Muscle of back (tissue), 11 donors: ENCODE data around the gene MARVELD1. TPM values are rescaled to one million over a fixed set of nuclear protein-coding genes. Genes with fewer than 3 reads are reported as not detected.
"Not testable (repeated sequence)": the region's sequence is repeated elsewhere in the genome, so short reads cannot be mapped to it uniquely, and the experiment has no call there.

Experiments used
- DNase-seq, 3 donors: peaks; one replicate each; pipeline versions ENCODE4 v3.0.0 to v3.0.0-alpha.2; 2013
- polyA plus RNA-seq, 10 donors: library from polyadenylated mRNA; unstranded; fragments of 120-200 nt; gene quantifications; one replicate each; pipeline ENCODE4 v1.2.1, GENCODE V29; 2013; ENCODE audit not compliant: insufficient read length in 10 of 10

MARVELD1 gene
- polyA plus RNA-seq, 10 donors: 35.2 to 86.5 (median 57.1) TPM

DNA sequence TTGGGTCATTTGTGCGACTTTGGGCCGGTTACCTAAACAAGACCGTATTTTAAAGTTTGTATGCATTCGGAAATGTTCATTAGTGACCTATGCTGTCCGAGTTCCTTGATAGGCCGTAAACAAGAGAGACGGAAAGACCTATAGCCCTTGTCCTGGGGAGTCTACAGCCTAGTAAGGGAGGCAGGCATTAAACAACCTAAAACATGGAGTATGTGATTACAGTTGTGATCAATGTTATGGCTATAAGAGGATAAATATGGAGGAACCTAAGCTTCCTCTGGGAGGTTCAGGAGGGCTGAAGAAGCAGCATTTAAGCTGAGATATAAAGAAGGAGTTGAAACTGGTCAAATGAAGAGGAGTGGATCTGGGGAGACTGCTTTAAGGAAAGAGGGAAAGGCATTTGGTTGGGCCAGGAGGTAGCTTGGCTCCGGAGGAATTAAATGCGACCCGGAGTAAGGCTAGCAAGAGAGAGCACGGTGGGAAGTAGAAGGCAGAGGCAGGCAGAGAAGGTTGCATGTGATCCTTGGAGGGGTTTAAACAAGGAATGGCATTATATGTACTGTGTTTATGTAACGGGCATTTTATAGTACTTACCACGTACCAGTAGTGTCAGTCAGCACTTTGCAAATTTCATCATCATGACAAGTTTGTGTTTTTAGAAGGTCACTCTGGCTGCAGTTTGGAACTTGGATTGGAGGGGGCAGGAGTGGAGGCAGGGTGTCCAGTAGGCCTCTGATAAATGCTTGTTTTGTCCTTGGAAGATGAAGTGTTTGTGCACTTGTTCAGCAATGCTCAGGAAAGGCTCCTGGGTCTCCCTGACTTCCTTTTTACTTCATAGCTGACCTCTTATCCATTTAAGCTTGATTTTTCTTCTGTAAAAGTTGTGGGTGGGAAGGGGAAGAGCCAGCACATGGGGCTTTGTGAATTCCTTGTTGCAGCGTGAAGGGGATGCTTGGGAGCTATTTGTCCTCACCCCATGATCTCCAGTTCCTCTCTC lies 25.4 kb upstream of the MARVELD1 start:
- no peak for DNase-seq

DNA sequence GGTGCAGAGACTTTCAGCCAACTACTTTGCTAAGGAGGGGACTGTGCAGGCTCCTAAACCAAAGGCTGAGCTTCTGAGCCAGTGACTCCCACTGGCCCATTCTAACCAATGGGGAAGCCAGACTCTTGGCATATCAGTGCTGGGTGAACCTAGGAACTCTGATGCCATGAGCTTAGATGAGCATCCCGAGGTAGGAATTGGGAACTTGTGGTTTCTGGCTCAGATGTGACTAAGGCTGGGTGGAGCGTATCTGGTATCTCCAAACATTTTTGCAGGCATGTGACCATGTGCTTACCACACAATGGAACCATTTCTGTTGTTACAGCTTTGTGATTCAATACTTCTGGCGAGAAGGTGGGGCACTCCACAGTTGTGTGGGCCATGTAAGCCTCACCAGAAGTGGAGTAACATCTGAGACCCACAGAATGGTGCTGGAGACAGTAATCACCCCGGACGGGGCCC lies 23.9 kb upstream of the MARVELD1 start:
- DNase-seq: peak in 1 of 3 donors; percentile 87

DNA sequence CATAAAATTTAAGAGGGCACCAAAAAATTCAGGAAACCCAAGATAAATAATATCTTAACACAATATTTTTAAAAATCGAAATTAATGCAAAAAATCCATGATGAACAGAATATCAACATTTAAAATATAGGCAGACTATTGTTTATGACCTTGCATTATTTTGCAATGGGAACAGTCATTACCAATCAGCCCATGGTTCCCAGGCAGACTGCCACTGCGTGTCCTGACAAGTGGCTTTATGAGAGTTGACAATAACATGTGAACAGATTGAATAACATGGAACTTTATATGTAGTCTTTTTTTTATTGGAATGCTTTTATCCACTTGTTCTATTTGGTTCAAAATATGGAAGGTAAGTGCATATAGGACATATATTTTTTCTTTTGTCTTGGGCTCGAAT lies 23.4 kb upstream of the MARVELD1 start:
- no peak for DNase-seq

DNA sequence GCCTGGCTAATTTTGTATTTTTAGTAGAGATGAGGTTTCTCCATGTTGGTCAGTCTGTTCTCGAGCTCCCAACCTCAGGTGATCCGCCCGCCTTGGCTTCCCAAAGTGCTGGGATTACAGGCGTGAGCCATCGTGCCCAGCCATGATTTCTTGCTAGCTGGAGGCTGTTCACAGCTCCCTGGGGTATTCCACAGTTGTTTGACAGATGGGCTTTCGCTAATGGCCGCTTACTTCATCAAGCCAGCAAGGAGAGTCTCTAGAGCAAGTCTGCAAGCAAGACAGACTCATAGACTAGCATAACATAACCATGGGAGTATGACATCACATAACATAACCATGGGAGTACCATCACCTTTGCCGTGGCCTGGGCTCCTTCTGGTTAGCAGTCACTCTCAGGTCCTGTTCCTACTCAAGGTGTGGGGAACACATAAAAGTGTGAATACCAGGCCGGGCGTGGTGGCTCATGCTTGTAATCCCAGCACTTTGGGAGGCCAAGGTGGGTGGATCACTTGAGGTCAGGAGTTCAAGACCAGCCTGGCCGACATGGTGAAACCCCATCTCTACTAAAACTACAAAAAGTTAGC lies 15.4 kb upstream of the MARVELD1 start:
- DNase-seq: not testable (repeated sequence)

DNA sequence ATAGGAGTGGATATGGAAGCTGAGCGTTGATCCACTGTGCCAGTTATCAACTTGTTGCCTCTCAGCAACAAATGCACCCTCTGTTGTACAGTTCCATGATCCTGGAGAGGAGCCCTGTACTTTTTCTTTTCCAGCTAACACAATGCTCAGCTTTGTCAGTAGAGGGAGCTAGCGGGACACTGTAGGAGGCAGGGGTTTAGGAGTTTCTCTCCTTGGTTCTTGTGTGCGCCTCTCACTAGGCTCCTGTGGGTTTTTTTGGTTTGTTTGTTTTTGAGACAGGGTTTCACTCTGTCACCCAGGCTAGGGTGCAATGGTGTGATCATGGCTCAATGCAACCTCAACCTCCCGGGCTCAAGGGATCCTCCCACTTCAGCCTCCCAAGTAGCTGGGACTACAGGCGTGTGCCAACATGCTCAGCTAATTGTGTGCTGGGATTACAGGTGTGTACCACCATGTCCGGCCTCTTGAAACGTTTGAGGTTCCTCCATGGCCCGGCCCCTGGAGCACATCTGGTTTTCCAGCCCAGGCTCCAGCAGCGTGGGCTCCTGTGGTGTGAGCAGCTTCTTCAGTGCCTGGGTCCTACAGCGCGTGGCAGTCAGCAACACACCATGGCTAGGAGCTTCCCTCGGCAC lies 12.0 kb upstream of the MARVELD1 start:
- peak; percentile 68 to 85 (median 77) for DNase-seq

DNA sequence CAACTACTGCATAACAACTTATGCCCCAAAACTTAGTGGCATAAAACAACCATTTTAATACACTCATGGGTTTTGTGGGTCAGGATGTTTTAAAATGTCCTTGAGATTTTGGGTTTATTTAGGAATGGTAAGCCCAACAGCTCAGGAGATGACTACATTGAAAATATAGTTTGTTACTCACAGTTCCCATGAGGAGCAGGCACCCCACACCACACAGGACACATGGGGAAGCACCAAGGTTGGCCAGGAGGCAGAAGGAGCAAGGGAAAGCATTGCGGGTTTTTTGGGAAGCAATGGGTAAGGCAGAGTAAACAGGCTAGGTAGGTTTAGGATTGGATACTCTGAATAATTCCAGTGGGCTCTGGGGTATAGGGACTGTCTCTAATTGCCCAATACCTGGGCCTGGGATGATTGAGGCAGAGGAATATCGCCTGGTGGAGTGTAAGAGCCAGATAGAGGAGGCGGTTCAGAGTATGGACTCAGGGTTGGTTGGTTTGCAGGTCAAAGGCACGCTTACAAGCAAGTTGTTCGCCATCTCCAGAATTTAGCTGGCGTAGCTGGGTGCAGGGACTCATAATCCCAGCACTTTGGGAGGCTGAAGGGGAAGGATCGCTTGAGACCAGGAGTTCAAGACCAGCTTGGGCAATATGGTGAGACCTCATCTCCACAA lies 10.0 kb upstream of the MARVELD1 start:
- no peak for DNase-seq

DNA sequence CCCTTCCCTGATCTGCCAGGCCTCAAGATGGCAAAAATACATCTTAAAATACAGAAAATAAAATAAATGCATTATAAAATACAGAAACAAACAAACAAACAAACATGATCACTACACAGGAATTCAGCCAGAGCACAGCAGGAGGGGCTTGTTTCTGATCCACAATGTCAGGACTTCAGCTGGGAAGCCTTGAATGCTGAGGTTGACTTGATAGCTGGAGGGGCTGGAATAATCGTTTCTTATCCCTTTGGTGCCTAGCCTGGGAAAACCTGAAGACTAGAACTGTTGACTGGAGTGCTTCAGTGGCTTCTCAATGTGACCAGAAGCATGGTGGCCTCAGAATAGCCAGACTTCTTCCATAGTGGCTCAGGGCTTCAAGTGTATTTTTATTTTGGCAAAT lies 9.2 kb upstream of the MARVELD1 start:
- DNase-seq: no peak

DNA sequence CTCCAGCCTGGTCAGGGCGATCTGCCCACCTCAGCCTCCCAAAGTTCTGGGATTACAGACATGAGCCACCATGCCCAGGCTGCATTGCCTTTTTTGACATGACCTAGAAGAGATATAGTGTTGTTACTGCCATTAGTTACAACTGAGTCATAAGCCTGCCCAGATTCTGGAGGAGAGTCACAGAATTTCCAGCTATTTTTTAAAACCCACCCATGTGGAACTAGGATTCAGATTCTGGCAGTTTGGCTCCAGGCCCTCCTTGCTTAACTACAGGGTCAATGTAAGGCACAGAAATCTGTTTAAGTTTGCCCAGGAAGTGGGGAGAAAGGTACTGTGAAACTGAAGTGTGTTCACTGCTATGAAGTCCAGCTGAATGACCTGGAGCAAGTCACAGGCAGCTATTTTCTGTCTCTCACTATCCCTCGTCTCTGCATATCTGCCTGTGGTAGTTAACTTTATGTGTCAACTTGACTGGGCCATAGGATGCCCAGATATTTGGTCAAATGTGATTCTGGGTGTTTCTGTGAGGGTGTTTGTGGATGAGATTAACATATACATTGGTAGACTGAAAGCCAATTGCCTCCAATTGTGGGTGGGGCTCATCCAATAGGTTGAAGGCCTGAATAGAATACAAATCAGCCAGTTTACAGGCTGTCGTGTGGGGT lies 8.4 kb upstream of the MARVELD1 start:
- DNase-seq: no peak

DNA sequence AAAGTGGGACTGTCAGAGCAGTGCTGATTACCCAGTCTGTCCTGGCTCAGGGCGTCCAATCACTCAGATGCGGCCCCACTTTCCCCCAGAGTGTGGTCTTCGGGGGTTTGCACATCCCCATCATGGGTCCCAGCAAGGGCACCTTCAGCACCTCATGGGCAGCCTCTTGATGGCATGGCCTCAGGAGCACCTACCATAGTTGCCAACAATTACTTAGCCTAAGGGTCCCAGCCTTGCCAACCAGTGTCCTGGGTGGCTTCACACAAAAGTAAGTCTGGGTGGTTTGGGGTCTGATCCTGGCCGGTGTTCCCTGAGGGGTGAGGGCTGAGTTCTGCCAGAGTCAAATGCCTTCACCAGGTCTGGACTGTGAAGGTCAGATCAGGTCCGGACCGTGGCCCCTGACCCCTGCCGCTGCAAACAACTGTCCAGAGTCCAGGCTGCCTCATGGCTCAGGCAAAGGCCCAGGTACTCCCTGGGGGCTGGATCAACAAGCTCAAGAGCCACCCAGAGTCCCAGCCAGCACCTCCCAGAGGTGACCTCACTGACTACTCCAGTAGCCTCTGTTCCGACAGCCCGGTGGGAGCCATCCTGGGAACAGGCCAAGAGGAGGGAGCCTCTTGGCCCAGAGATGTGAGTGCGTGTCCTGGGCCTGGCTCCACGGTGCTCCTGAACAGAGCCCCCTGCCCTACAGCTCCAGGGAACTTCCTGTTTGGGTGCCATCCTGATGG lies 6.2 kb upstream of the MARVELD1 start:
- DNase-seq: no peak

DNA sequence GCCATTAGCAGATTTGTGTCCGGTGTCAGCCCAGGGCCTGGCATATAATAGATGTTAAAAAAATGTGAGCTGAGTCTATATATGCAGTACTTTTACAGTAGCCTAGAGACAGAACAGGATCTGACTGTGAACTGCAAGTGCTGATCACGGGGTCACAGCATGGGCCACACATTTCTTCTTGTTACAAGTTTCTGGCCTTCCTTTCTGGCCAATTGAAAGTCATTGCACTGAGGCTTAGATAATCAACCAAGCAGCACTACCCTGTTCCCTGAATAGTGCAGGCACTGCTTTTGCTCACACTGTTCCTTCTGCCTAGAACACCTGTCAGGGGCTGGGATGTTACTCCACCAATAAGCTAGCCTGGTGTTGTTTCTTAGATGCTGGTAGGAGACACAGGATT lies 5.4 kb upstream of the MARVELD1 start:
- DNase-seq: no peak

DNA sequence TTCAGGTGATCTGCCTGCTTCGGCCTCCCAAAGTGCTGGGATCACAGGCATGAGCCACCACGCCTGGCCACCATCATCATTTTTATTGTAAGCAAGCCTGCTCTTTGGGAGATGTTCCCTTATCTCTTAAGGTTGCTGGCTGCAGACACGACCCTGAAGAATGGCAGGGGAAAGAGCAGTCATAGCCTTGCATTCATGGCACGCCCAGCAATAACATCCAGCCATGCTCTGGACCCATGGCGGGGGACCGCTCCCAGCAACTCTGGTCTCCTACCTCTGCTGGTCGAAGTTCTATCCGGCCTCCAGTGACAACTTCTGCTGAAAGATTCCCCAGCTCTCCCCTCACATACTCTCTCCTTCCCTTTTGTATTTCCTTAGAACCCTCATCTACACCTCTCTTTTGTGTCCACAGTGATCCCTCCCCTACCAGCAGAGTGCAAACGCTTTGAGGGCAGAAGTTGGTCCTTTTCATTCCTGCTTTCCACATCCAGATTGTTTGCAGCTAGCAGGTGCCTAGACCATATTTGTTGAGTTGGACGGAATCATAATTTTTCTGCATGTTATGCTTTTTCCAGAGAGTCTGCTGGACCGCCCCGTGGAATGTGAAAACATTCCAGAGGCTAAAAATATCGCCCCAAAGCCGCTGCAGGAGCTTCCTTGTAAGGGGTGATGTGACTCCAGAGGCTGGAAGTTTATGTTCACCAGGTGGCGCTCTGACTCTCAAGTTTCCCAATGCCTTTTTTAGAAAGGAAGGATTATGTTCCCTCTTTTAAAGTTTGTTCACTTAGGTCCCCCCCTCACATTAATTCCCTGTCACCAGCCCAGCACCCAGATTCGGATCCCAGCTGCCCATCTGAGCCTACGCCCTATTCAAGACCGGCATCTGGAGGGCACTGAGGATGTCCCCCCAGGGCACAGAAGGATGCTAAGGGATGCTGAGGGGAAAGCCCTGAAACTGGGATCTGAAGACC lies 4.3 kb upstream of the MARVELD1 start:
- DNase-seq: peak; percentile 80 to 94 (median 88)

DNA sequence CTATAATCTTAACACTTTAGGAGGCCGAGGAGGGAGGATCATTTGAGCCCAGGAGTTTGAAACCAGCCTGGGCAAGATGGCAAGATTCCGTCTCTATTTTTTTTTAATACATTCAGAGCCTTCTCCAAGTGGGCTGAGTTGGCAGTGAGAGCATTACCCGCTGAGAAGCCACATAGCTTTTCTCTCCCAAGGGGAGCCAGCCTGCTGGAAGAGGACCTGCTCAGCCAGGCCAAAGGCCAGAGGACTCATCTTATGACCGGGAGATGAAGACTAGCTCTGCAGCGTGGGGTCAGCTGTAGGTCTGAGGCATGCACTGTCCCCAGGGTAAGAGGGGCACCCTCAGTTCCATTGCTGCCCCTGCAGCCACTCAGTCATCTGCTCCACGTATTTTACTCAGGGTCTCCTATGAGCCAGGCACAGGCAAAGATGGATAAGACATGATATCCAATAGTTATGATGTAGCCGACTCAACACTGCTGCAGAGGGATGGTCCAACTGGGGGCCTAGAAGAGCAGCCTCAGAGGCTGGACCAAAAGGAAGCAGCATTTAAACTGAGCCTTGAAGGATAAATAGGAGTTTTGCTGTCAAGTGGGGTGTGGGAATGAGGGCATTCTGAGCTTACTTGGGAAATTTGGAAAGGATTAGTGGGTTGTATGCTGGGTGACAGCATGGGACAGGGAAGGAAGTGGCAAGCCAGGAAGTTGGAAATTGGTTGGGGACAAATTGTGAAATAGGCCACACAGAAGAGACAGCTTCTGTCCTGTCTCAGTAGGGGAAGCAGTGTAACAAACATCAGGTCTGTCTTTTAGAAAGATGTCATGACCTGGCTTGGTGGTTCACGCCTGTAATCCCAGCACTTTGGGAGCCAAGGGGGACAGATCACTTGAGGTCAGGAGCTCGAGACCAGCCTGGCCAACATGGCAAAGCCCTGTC lies 1.6 kb upstream of the MARVELD1 start:
- DNase-seq: no peak

DNA sequence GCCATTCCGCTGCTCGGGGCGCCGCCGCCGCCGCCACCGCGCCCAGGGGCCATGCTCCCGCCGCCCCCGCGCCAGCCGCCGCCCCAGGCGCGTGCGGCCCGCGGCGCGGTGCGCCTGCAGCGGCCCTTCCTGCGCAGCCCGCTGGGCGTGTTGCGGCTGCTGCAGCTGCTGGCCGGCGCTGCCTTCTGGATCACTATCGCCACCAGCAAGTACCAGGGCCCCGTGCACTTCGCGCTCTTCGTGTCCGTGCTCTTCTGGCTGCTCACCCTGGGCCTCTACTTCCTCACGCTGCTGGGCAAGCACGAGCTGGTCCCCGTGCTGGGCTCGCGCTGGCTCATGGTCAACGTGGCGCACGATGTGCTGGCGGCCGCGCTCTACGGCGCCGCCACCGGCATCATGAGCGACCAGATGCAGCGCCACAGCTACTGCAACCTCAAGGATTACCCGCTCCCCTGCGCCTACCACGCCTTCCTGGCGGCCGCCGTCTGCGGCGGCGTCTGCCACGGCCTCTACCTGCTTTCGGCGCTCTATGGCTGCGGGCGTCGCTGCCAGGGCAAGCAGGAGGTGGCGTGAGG lies 383 bp downstream of the MARVELD1 start:
- peak; percentile 62 to 93 (median 81) for DNase-seq

DNA sequence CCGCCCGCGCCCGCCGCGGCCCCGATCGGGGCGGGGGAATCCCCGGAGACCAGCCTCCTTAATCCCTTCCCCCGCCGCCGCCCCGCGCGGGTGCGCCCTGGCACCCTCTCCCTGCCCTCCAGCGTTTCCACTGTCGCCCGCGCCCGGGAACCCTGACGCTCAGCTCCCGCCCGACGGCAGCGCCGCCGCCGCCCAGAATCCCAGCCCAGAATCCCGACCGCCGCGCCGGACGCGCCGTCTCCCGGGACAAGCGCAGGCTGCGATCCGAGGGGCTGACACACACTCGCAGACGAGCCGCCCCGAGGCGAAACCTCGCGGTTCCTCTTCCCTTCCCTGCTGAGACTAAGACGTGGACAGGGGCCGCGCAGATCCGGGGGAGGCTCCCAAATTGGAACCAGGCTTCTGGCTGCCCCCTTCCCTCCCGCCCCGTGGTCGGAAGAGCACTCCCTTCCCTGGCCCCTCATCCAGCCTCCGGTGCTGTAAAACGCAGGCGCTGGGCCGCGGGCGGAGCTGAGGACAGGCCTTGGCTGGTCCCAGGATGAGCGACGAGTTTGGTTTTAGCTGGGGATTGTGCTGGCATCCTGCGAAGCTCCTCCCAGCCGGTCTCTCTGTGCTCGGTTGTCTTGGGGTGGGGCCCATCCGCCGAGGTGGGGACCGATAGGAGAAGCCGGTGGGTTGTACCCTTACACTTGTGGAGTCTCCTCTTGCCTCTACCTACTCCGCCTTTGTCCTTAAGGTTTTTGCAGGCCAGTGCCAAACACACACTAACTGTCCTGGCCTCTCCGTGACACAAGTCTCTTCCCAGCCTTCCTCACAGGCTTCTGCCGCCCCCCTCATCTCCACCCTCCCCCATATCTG lies 1.1 kb downstream of the MARVELD1 start:
- DNase-seq: peak; percentile 76 to 95 (median 85)

DNA sequence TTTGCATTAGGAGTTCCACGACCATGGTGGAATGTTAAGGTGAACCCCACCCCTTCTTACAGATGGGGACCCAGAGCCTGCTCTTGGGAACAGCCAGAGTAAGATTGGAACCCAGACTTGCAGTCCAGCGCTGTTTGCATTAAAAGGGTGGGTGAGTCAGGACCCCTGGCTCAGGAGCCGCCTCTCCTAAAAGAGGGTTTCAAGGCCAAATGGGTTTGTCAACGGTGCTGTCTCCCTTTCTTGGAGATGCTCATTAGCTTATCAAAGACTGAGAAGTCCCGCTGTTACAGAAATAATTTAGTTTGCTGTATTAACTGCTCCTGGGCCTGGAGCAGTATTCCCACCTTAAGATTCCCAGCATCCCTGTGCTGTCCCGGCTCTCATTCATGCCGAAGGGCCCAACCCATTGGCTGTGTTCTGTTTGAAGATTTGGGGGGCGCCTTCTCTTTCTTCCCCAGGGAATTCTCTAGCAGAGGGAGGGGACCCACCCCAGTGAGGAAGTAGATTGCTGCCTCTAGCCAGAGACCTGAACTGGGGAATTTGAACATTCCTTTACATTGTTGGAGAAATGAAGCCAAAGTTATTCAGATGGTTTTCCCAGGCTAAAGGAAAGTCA lies 1.8 kb downstream of the MARVELD1 start:
- no peak for DNase-seq

DNA sequence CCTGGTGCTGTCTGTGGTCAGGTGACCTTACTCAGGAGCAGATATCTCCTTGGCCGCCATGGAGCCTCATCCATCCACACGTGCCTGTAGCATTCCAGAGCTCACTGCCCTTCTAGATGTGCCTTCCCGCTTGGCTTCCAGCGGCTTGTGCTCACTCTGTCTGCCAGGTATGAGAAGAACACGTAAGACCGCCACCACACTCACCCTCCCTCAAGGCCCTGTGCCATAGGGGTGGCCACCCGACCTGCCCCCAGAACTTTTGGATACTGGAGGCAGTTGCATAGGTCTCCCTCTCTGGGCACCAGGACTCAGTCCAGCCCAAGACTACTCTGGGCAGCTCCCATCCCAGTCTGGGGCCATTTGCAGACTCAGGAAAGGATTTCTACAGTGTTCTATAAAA lies 4.1 kb downstream of the MARVELD1 start:
- DNase-seq: no peak
